Ovary (tissue), 9 donors: ENCODE results near the gene RBM7. TPM values are rescaled to one million over a fixed set of nuclear protein-coding genes. Genes with fewer than 3 reads are reported as not detected.

Source experiments
- DNase-seq, 5 donors: peaks; one replicate each; pipeline ENCODE4 v3.0.0-alpha.2; 2019 to 2020
- H3K27ac ChIP-seq, 2 donors: fragments of 200-600 bp; one replicate each; pipeline versions ENCODE4 v1.5.1 to v1.8.0; 2019 to 2022
- H3K27me3 ChIP-seq: fragments of 200-600 bp; one replicate; pipeline ENCODE4 v1.8.0; 2022
- H3K36me3 ChIP-seq: fragments of 200-600 bp; sonication (generic); one replicate; pipeline ENCODE4 v1.5.1; 2019
- H3K4me1 ChIP-seq: one replicate; pipeline ENCODE4 v1.8.1; 2013; ENCODE audit warnings: mild to moderate bottlenecking, moderate library complexity; ENCODE audit not compliant: insufficient read depth
- H3K4me3 ChIP-seq: fragments of 200-600 bp; sonication (generic); one replicate; pipeline ENCODE4 v1.5.1; 2017
- H3K9me3 ChIP-seq, 2 donors: fragments of 200-600 bp in 1 of 2; sonication (generic) in 1 of 2; one replicate each; pipeline versions ENCODE4 v1.5.1 to v1.8.1; 2013 to 2019; ENCODE audit warnings: mild to moderate bottlenecking in 1 of 2, moderate library complexity in 1 of 2
- CTCF ChIP-seq, 3 donors: fragments of 450-650 bp in 2 of 3; fragments of 200-600 bp in 1 of 3; IDR thresholded peaks; one replicate each; pipeline versions ENCODE4 v1.5.1 to v1.8.0; 2016 to 2022; ENCODE audit warnings: antibody characterized with exemption in 3 of 3, mild to moderate bottlenecking in 1 of 3
- EP300 ChIP-seq: sonication (generic); formaldehyde crosslinking; IDR thresholded peaks from one replicate; pipeline ENCODE4 v1.6.1; 2017; ENCODE audit warnings: antibody characterized with exemption
- POLR2A ChIP-seq: fragments of 450-650 bp; IDR thresholded peaks from one replicate; pipeline ENCODE4 v1.6.1; 2017; ENCODE audit warnings: antibody characterized with exemption, mild to moderate bottlenecking, moderate library complexity
- WGBS, 3 donors: extraction: QIAGEN DNeasy Blood & Tissue Kit in 1 of 3; methylation state at CpG; one replicate each; pipeline versions ENCODE4 v1.1.5 to v1.1.7; 2013 to 2017; 5-methylcytosine and 5-hydroxymethylcytosine counted together
- intact Hi-C, 4 donors: fragments of 100-400 bp; cut with DNase I; formaldehyde crosslinking; loops; one replicate each; pipeline versions ENCODE4 v1.11.0 to v1.15.1; 2022 to 2023
- polyA plus RNA-seq, 2 donors: library from polyadenylated mRNA; stranded (reverse); fragments of 200-250 nt in 1 of 2; fragments of 350-450 nt in 1 of 2; fragmentation: Illumina TruSeq in 1 of 2; extraction: RNeasy Lipid Tissue Mini Kit (QIAGEN cat#74804) in 1 of 2; gene quantifications; one replicate each; pipeline ENCODE4 v1.2.3, GENCODE V29; 2013 to 2014
- total RNA-seq, 7 donors: library from RNA; depleted of rRNA in 2 of 7; stranded (reverse); fragments of >200 nt in 2 of 7; fragmentation: NEBNext Ultra II Directional in 3 of 7; extraction: Animal tissue kit (Norgen Biotek cat#: 25700) in 3 of 7; gene quantifications; one replicate each; pipeline versions ENCODE4 v1.1.0 to v1.2.4, GENCODE V29; 2016 to 2023
- donor health status: DM: no; HTN: no; CAD: no; lungs with moderate emphysema.
- donor health status: DM: no; HTN: no; CAD: no.
- donor health status: Bipolar disorder and iron deficiency.
- donor health status: DM: yes; HTN: yes; CAD: no.
- donor health status: DM: no; HTN: no; CAD: no.
- donor health status: DM: yes; HTN: yes; CAD: no.

Gene RBM7
- total and polyA plus RNA-seq, 9 donors = 21.1 to 41.3 (median 28.3) TPM

GRCh38 chr11:114430290-114430689 lies 29.8 kb downstream of the RBM7 start:
- no peak for DNase-seq
- Histone ChIP-seq H3K4me1 (no peaks in the 10 kb centered on the region), H3K9me3 (no peaks in the 10 kb centered on the region), H3K27me3 (no peaks in the 10 kb centered on the region), H3K27ac (no peak overlapping the region), H3K4me3 (no peak overlapping the region), H3K36me3 (no peaks in the 10 kb centered on the region)
- intact Hi-C loops = no loop called here
- TF ChIP-seq EP300 (no peak), CTCF (IDR thresholded peaks at IDR 0.05) (no peak)

- H3K9me3 ChIP-seq = no peaks in the 10 kb centered on the region
- TF ChIP-seq EP300 (no peak), POLR2A (no peak), CTCF (IDR thresholded peaks at IDR 0.05) (no peak)
- H3K4me1 ChIP-seq = no peaks in the 10 kb centered on the region
- no peaks in the 10 kb centered on the region for H3K36me3 ChIP-seq
- H3K4me3 ChIP-seq = no peak overlapping the region
- no peaks in the 10 kb centered on the region for H3K27me3 ChIP-seq
- no peak overlapping the region for H3K27ac ChIP-seq
- intact Hi-C loops = no loop called here
- WGBS, 3 donors = 90 to 93% (median 92%) methylated on average over 3 of the region's 3 CpGs
- DNase-seq = no peak
These were observed 32.4 kb downstream of the RBM7 start for GRCh38 chr11:114432893-114433292.

- no peak for DNase-seq
- WGBS, 3 donors = 81 to 89% (median 87%) methylated on average over 4 of the region's 4 CpGs
- intact Hi-C loops = no loop called here
- TF ChIP-seq EP300 (no peak), CTCF (IDR thresholded peaks at IDR 0.05) (no peak), POLR2A (no peak)
- H3K27me3 ChIP-seq = no peaks in the 10 kb centered on the region
- no peaks in the 10 kb centered on the region for H3K36me3 ChIP-seq
- H3K27ac ChIP-seq = no peak overlapping the region
- H3K4me1 ChIP-seq = peaks cover under 1% of the 10 kb centered on the region
- no peak overlapping the region for H3K4me3 ChIP-seq
- no peaks in the 10 kb centered on the region for H3K9me3 ChIP-seq
These were observed 32.9 kb downstream of the RBM7 start for GRCh38 chr11:114433376-114433775.

GRCh38 chr11:114438303-114438702 lies 37.8 kb downstream of the RBM7 start:
- Histone ChIP-seq H3K4me1 (peaks cover 9% of the 10 kb centered on the region), H3K27me3 (no peaks in the 10 kb centered on the region), H3K4me3 (no peak overlapping the region), H3K36me3 (no peaks in the 10 kb centered on the region), H3K9me3 (no peaks in the 10 kb centered on the region), H3K27ac (no peak overlapping the region)
- TF ChIP-seq CTCF (IDR thresholded peaks at IDR 0.05) (no peak), POLR2A (no peak), EP300 (no peak)
- intact Hi-C loops = loop anchor here in 1 of 4 donors (2.0 kb wide), 1 partner anchor 38 kb away; the partner anchor contains the start of genes C11orf71 and RBM7
- DNase-seq = no peak
- 79 to 81% (median 81%) methylated on average over 6 of the region's 6 CpGs for WGBS, 3 donors
